Measurements from ENCODE around the gene PTPN1. TPM values are rescaled to one million over a fixed set of nuclear protein-coding genes. Genes with fewer than 3 reads are reported as not detected.
A peak's percentile ranks its signal among the peaks of the same experiment; 100 is the strongest.

Gene PTPN1
- polyA plus RNA-seq, 1 of the 3 experiments (the other 2 are of a cell fraction) = 23.6 TPM

DNA sequence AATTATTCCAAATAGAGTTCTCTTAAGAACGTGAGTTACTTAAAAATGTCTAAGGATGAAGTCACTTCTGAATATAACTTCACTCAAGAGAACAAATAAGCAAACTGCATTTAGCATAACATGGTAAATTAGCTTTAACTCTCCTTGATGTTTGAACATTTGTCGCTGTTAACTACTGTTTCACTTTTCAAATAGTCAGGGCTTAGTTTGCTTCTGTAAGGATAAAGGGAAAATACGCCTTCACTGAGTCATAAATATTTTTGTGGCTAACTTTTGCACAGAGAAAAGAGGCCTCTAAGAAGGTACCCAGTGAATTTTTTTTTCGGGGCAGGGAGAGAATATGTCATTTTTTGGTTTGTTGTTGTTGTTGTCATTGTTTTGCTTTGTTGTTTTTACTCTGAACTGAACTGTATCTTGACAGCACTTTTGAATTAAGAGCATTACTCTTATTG is 8.1 kb downstream of the PTPN1 start:
- CTCF ChIA-PET = no interaction called here
- POLR2A ChIA-PET = no interaction called here
- 77% methylated on average over 4 of the region's 4 CpGs for WGBS (ENCODE audit: low lambda C conversion rate)
- no peak overlapping the region; the same call in 1 of the 2 replicates for H3K9ac ChIP-seq
- H3K4me2 ChIP-seq = peak overlapping the region; percentile 30
- no peaks in the 10 kb centered on the region for H3K9me2 ChIP-seq
- H3K9me3 ChIP-seq = no peaks in the 10 kb centered on the region
- H3K4me1 ChIP-seq (ENCODE audit: control insufficient read depth in 1 of 2, insufficient read depth in 2 of 2, low read depth in 1 of 2, low read length in 1 of 2) = peaks cover 6 to 58% of the 10 kb centered on the region in 2 experiments
- no peaks in the 10 kb centered on the region for H3K36me3 ChIP-seq (replicated peaks in 1 of 2; ENCODE audit: control insufficient read depth in 1 of 2, insufficient read depth in 2 of 2, low read length in 1 of 2)
- peaks cover 11% of the 10 kb centered on the region for H3F3A ChIP-seq (replicated peaks; ENCODE audit: insufficient read depth)
- DNase-seq = no peak
- no peaks in the 10 kb centered on the region for H3K27me3 ChIP-seq (ENCODE audit: insufficient read depth)
- no peak overlapping the region for H3K4me3 ChIP-seq (ENCODE audit: low read depth in 2 of 2, low read length in 1 of 2)
- H3K27ac ChIP-seq (ENCODE audit: low read depth in 2 of 2, low read length in 1 of 2) = peak overlapping the region in 1 of 2 experiments; percentile 38; a peak in 2 of 4 replicates
- H2AFZ ChIP-seq (ENCODE audit: low read depth) = no peak overlapping the region
- H4K20me1 ChIP-seq (ENCODE audit: insufficient read depth) = peaks cover 64% of the 10 kb centered on the region
- TF ChIP-seq EP300 (IDR thresholded peaks at IDR 0.05; ENCODE audit: borderline replicate concordance in 1 of 2, low read depth in 1 of 2, low read length in 1 of 2) = no peak
- no peak for TF ChIP-seq GABPA (IDR thresholded peaks at IDR 0.05; ENCODE audit: low read depth)
- TF ChIP-seq, protein P1, sequence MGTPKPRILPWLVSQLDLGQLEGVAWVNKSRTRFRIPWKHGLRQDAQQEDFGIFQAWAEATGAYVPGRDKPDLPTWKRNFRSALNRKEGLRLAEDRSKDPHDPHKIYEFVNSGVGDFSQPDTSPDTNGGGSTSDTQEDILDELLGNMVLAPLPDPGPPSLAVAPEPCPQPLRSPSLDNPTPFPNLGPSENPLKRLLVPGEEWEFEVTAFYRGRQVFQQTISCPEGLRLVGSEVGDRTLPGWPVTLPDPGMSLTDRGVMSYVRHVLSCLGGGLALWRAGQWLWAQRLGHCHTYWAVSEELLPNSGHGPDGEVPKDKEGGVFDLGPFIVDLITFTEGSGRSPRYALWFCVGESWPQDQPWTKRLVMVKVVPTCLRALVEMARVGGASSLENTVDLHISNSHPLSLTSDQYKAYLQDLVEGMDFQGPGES (IDR thresholded peaks at IDR 0.05; ENCODE audit: low read depth, low read length) = no peak
- TF ChIP-seq TEAD4 (IDR thresholded peaks at IDR 0.05; ENCODE audit: borderline replicate concordance, insufficient read depth) = no peak
- no peak for TF ChIP-seq NRF1 (IDR thresholded peaks at IDR 0.05; ENCODE audit: low read depth, low read length)
- TF ChIP-seq, protein P2, sequence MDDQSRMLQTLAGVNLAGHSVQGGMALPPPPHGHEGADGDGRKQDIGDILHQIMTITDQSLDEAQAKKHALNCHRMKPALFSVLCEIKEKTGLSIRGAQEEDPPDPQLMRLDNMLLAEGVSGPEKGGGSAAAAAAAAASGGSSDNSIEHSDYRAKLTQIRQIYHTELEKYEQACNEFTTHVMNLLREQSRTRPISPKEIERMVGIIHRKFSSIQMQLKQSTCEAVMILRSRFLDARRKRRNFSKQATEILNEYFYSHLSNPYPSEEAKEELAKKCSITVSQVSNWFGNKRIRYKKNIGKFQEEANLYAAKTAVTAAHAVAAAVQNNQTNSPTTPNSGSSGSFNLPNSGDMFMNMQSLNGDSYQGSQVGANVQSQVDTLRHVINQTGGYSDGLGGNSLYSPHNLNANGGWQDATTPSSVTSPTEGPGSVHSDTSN (IDR thresholded peaks at IDR 0.05) = no peak
- no peak for TF ChIP-seq EZH2phosphoT487 (IDR thresholded peaks at IDR 0.05; ENCODE audit: borderline replicate concordance, low read depth)
- no peak for TF ChIP-seq TCF12 (IDR thresholded peaks at IDR 0.05)
- TF ChIP-seq, protein P3, sequence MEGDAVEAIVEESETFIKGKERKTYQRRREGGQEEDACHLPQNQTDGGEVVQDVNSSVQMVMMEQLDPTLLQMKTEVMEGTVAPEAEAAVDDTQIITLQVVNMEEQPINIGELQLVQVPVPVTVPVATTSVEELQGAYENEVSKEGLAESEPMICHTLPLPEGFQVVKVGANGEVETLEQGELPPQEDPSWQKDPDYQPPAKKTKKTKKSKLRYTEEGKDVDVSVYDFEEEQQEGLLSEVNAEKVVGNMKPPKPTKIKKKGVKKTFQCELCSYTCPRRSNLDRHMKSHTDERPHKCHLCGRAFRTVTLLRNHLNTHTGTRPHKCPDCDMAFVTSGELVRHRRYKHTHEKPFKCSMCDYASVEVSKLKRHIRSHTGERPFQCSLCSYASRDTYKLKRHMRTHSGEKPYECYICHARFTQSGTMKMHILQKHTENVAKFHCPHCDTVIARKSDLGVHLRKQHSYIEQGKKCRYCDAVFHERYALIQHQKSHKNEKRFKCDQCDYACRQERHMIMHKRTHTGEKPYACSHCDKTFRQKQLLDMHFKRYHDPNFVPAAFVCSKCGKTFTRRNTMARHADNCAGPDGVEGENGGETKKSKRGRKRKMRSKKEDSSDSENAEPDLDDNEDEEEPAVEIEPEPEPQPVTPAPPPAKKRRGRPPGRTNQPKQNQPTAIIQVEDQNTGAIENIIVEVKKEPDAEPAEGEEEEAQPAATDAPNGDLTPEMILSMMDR (IDR thresholded peaks at IDR 0.05) = no peak
- TF ChIP-seq CHD2 (IDR thresholded peaks at IDR 0.05; ENCODE audit: low read length, partially characterized antibody) = no peak
- no peak for TF ChIP-seq MEF2A (IDR thresholded peaks at IDR 0.05; ENCODE audit: borderline replicate concordance, low read depth)
- no peak for TF ChIP-seq RXRA (IDR thresholded peaks at IDR 0.05; ENCODE audit: borderline replicate concordance, low read depth)
- no peak for TF ChIP-seq SMC3 (IDR thresholded peaks at IDR 0.05; ENCODE audit: low read depth, low read length)
- TF ChIP-seq MXI1 (IDR thresholded peaks at IDR 0.05; ENCODE audit: low read depth, low read length) = no peak
- peaks cover 100% of the 10 kb centered on the region for H3K79me2 ChIP-seq (ENCODE audit: insufficient read depth)
